H1 (cell line): Measurements from ENCODE around the gene ITPR3.

Experiments used
- CTCF ChIP-seq, 3 experiments: IDR thresholded peaks; 1 replicate in 2 of 3; 2 replicates in 1 of 3; pipeline versions ENCODE4 v1.5.1 to v1.6.1; 2011; ENCODE audit warnings: low read length in 3 of 3, mild to moderate bottlenecking in 3 of 3, inconsistent platforms in 2 of 3, low read depth in 1 of 3, moderate library complexity in 1 of 3; ENCODE audit not compliant: insufficient read depth in 1 of 3; ENCODE audit errors: control extremely low read depth in 1 of 3
- POLR2AphosphoS5 ChIP-seq: IDR thresholded peaks from 2 replicates; pipeline ENCODE4 v1.6.1; 2011; ENCODE audit warnings: low read depth, low read length
- RNF2 ChIP-seq: fragments of 200-900, 300-1000 bp; sonication (generic); IDR thresholded peaks from 2 replicates; pipeline ENCODE4 v1.7.1; 2016; ENCODE audit warnings: borderline replicate concordance, low read depth, mild to moderate bottlenecking, antibody characterized with exemption, low read length; ENCODE audit not compliant: poor library complexity, severe bottlenecking; ENCODE audit errors: missing control alignments
- ZNF274 ChIP-seq: IDR thresholded peaks from 2 replicates; pipeline ENCODE4 v1.7.0; 2012; ENCODE audit warnings: low read length, borderline replicate concordance; ENCODE audit errors: extremely low read depth
- TF ChIP-seq, protein P1 (sequence below): fragments of 300-600 bp; sonication (generic); IDR thresholded peaks from 2 replicates; pipeline ENCODE4 v1.7.1; 2012; ENCODE audit warnings: low read length, moderate library complexity, mild to moderate bottlenecking, inconsistent platforms; ENCODE audit not compliant: insufficient replicate concordance

DNA sequence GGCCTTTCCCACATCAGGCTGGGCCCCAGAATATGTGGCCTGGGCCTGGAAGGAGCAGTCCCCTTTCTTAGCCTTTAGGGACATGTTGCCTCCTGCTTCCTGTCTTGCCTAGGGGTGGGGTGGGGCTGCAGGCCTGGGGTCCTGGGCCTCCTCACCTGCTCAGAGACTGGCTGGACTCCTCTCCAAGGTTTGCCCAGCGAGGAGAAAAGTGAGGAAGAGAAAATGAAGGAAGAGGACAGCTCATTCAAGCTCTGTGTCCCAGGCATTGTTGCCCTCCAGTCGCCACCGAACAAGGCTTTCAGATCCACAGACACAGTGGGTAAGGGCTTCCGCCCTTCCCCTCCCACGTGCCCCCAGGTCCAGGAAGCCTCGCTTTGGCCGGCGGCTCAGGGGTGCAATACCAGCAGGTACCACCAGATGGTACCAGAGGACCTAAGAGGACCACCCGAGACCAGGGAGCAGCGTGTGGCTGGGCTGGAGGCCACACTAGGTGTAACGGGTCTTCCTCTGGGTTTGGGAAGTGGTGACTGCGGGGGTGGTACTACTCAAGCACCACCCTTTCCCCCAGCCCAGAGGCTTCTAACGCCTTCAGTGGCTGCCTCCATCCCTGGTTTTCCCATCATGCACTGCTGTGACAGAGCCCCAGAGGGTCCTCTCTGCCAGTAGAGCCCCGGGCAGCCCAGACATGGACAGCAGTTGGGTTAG, 35.6 kb upstream of the ITPR3 start:
- TF ChIP-seq, protein P1, sequence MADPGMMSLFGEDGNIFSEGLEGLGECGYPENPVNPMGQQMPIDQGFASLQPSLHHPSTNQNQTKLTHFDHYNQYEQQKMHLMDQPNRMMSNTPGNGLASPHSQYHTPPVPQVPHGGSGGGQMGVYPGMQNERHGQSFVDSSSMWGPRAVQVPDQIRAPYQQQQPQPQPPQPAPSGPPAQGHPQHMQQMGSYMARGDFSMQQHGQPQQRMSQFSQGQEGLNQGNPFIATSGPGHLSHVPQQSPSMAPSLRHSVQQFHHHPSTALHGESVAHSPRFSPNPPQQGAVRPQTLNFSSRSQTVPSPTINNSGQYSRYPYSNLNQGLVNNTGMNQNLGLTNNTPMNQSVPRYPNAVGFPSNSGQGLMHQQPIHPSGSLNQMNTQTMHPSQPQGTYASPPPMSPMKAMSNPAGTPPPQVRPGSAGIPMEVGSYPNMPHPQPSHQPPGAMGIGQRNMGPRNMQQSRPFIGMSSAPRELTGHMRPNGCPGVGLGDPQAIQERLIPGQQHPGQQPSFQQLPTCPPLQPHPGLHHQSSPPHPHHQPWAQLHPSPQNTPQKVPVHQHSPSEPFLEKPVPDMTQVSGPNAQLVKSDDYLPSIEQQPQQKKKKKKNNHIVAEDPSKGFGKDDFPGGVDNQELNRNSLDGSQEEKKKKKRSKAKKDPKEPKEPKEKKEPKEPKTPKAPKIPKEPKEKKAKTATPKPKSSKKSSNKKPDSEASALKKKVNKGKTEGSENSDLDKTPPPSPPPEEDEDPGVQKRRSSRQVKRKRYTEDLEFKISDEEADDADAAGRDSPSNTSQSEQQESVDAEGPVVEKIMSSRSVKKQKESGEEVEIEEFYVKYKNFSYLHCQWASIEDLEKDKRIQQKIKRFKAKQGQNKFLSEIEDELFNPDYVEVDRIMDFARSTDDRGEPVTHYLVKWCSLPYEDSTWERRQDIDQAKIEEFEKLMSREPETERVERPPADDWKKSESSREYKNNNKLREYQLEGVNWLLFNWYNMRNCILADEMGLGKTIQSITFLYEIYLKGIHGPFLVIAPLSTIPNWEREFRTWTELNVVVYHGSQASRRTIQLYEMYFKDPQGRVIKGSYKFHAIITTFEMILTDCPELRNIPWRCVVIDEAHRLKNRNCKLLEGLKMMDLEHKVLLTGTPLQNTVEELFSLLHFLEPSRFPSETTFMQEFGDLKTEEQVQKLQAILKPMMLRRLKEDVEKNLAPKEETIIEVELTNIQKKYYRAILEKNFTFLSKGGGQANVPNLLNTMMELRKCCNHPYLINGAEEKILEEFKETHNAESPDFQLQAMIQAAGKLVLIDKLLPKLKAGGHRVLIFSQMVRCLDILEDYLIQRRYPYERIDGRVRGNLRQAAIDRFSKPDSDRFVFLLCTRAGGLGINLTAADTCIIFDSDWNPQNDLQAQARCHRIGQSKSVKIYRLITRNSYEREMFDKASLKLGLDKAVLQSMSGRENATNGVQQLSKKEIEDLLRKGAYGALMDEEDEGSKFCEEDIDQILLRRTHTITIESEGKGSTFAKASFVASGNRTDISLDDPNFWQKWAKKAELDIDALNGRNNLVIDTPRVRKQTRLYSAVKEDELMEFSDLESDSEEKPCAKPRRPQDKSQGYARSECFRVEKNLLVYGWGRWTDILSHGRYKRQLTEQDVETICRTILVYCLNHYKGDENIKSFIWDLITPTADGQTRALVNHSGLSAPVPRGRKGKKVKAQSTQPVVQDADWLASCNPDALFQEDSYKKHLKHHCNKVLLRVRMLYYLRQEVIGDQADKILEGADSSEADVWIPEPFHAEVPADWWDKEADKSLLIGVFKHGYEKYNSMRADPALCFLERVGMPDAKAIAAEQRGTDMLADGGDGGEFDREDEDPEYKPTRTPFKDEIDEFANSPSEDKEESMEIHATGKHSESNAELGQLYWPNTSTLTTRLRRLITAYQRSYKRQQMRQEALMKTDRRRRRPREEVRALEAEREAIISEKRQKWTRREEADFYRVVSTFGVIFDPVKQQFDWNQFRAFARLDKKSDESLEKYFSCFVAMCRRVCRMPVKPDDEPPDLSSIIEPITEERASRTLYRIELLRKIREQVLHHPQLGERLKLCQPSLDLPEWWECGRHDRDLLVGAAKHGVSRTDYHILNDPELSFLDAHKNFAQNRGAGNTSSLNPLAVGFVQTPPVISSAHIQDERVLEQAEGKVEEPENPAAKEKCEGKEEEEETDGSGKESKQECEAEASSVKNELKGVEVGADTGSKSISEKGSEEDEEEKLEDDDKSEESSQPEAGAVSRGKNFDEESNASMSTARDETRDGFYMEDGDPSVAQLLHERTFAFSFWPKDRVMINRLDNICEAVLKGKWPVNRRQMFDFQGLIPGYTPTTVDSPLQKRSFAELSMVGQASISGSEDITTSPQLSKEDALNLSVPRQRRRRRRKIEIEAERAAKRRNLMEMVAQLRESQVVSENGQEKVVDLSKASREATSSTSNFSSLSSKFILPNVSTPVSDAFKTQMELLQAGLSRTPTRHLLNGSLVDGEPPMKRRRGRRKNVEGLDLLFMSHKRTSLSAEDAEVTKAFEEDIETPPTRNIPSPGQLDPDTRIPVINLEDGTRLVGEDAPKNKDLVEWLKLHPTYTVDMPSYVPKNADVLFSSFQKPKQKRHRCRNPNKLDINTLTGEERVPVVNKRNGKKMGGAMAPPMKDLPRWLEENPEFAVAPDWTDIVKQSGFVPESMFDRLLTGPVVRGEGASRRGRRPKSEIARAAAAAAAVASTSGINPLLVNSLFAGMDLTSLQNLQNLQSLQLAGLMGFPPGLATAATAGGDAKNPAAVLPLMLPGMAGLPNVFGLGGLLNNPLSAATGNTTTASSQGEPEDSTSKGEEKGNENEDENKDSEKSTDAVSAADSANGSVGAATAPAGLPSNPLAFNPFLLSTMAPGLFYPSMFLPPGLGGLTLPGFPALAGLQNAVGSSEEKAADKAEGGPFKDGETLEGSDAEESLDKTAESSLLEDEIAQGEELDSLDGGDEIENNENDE = no peak
- TF ChIP-seq ZNF274 (no peak), CTCF (IDR thresholded peaks at IDR 0.05; ENCODE audit: control extremely low read depth in 1 of 3, insufficient read depth in 1 of 3, low read depth in 1 of 3, low read length in 3 of 3) (peak in 2 of 3 experiments; percentile 86 to 94; a peak in 3 of 4 replicates), POLR2AphosphoS5 (no peak), RNF2 (no peak)
